ENCODE data around the gene COMMD6. TPM values are rescaled to one million over a fixed set of nuclear protein-coding genes. Genes with fewer than 3 reads are reported as not detected.
A peak's percentile ranks its signal among the peaks of the same experiment; 100 is the strongest.

COMMD6 gene
- total and polyA plus RNA-seq, 9 of the 15 experiments (the other 6 are each of a cell fraction or from before 2014, with no cell fraction given): 32.6 to 116 (median 65.0) TPM

DNA sequence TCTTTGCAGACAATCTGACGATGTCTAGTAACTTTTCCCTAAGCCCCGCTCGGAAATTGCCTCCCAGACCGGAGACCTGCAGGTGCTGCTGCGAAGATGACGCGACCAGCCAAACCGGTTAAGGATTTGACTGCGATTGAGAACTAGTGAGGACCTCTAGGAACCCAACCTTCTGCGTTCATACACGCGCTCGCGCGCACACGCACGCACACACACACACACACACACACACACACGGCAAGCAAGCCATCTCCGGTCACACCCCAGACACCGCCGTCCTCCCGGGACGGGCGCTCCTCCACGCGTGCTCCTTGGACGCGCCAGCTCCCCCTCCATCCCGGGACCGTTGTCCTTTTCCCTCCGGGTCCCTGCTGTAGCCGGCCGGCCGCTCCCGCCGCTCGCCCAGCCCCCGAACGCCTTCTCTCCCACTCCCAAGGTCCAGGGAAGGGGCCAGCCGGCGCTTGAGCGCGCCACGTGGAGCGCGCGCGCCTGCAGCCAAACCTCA is 56.9 kb downstream of the COMMD6 start (continued):
- TF ChIP-seq, protein P1, sequence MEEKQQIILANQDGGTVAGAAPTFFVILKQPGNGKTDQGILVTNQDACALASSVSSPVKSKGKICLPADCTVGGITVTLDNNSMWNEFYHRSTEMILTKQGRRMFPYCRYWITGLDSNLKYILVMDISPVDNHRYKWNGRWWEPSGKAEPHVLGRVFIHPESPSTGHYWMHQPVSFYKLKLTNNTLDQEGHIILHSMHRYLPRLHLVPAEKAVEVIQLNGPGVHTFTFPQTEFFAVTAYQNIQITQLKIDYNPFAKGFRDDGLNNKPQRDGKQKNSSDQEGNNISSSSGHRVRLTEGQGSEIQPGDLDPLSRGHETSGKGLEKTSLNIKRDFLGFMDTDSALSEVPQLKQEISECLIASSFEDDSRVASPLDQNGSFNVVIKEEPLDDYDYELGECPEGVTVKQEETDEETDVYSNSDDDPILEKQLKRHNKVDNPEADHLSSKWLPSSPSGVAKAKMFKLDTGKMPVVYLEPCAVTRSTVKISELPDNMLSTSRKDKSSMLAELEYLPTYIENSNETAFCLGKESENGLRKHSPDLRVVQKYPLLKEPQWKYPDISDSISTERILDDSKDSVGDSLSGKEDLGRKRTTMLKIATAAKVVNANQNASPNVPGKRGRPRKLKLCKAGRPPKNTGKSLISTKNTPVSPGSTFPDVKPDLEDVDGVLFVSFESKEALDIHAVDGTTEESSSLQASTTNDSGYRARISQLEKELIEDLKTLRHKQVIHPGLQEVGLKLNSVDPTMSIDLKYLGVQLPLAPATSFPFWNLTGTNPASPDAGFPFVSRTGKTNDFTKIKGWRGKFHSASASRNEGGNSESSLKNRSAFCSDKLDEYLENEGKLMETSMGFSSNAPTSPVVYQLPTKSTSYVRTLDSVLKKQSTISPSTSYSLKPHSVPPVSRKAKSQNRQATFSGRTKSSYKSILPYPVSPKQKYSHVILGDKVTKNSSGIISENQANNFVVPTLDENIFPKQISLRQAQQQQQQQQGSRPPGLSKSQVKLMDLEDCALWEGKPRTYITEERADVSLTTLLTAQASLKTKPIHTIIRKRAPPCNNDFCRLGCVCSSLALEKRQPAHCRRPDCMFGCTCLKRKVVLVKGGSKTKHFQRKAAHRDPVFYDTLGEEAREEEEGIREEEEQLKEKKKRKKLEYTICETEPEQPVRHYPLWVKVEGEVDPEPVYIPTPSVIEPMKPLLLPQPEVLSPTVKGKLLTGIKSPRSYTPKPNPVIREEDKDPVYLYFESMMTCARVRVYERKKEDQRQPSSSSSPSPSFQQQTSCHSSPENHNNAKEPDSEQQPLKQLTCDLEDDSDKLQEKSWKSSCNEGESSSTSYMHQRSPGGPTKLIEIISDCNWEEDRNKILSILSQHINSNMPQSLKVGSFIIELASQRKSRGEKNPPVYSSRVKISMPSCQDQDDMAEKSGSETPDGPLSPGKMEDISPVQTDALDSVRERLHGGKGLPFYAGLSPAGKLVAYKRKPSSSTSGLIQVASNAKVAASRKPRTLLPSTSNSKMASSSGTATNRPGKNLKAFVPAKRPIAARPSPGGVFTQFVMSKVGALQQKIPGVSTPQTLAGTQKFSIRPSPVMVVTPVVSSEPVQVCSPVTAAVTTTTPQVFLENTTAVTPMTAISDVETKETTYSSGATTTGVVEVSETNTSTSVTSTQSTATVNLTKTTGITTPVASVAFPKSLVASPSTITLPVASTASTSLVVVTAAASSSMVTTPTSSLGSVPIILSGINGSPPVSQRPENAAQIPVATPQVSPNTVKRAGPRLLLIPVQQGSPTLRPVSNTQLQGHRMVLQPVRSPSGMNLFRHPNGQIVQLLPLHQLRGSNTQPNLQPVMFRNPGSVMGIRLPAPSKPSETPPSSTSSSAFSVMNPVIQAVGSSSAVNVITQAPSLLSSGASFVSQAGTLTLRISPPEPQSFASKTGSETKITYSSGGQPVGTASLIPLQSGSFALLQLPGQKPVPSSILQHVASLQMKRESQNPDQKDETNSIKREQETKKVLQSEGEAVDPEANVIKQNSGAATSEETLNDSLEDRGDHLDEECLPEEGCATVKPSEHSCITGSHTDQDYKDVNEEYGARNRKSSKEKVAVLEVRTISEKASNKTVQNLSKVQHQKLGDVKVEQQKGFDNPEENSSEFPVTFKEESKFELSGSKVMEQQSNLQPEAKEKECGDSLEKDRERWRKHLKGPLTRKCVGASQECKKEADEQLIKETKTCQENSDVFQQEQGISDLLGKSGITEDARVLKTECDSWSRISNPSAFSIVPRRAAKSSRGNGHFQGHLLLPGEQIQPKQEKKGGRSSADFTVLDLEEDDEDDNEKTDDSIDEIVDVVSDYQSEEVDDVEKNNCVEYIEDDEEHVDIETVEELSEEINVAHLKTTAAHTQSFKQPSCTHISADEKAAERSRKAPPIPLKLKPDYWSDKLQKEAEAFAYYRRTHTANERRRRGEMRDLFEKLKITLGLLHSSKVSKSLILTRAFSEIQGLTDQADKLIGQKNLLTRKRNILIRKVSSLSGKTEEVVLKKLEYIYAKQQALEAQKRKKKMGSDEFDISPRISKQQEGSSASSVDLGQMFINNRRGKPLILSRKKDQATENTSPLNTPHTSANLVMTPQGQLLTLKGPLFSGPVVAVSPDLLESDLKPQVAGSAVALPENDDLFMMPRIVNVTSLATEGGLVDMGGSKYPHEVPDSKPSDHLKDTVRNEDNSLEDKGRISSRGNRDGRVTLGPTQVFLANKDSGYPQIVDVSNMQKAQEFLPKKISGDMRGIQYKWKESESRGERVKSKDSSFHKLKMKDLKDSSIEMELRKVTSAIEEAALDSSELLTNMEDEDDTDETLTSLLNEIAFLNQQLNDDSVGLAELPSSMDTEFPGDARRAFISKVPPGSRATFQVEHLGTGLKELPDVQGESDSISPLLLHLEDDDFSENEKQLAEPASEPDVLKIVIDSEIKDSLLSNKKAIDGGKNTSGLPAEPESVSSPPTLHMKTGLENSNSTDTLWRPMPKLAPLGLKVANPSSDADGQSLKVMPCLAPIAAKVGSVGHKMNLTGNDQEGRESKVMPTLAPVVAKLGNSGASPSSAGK (IDR thresholded peaks at IDR 0.05): no peak
- TF ChIP-seq JUN (IDR thresholded peaks at IDR 0.05; ENCODE audit: borderline replicate concordance, low read depth, low read length): no peak
- TF ChIP-seq JUN (CRISPR knock-in tag; IDR thresholded peaks at IDR 0.05; ENCODE audit: borderline replicate concordance): no peak
- TF ChIP-seq, protein P2, sequence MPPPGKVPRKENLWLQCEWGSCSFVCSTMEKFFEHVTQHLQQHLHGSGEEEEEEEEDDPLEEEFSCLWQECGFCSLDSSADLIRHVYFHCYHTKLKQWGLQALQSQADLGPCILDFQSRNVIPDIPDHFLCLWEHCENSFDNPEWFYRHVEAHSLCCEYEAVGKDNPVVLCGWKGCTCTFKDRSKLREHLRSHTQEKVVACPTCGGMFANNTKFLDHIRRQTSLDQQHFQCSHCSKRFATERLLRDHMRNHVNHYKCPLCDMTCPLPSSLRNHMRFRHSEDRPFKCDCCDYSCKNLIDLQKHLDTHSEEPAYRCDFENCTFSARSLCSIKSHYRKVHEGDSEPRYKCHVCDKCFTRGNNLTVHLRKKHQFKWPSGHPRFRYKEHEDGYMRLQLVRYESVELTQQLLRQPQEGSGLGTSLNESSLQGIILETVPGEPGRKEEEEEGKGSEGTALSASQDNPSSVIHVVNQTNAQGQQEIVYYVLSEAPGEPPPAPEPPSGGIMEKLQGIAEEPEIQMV (tag; conservative IDR thresholded peaks at IDR 0.05; ENCODE audit: low read depth): no peak
- peak; percentile 56 for TF ChIP-seq POLR2G (IDR thresholded peaks at IDR 0.05; ENCODE audit: low read depth, low read length)
- no peak for TF ChIP-seq PTBP1 (IDR thresholded peaks at IDR 0.05; ENCODE audit: low read depth, low read length)
- peak; percentile 59; the same call in 1 of the 2 replicates for TF ChIP-seq EP400 (IDR thresholded peaks at IDR 0.05)
- TF ChIP-seq HMBOX1 (IDR thresholded peaks at IDR 0.05): peak; percentile 66
- no peak for TF ChIP-seq NBN (IDR thresholded peaks at IDR 0.05; ENCODE audit: low read depth)
- no peak for TF ChIP-seq ZNF146 (CRISPR knock-in tag; IDR thresholded peaks at IDR 0.05; ENCODE audit: unreplicated experiment)
- TF ChIP-seq SPI1 (IDR thresholded peaks at IDR 0.05; ENCODE audit: borderline replicate concordance, low read depth, low read length): no peak
- no peak for TF ChIP-seq PATZ1 (CRISPR knock-in tag; IDR thresholded peaks at IDR 0.05; ENCODE audit: borderline replicate concordance)

All from K562 (cell line).